Measurements from ENCODE around the gene PNPLA1. TPM values are rescaled to one million over a fixed set of nuclear protein-coding genes. Genes with fewer than 3 reads are reported as not detected.

The PNPLA1 gene
- total RNA-seq, 1 donor from 2014 or later = not detected

- ATAC-seq (ENCODE audit: low read depth) = no peak
- H3K27me3 Mint-ChIP-seq = peaks cover 21% of the 10 kb centered on the region
- ChIA-PET CTCF (no interaction called here), POLR2A (no interaction called here)
- H3K4me1 Mint-ChIP-seq = no peaks in the 10 kb centered on the region
- no peaks in the 10 kb centered on the region for H3K9me3 Mint-ChIP-seq
- no peak overlapping the region for H3K4me3 Mint-ChIP-seq
- H3K36me3 Mint-ChIP-seq (ENCODE audit: low read depth) = no peaks in the 10 kb centered on the region
- H3K27ac Mint-ChIP-seq = no peak overlapping the region
- TF ChIP-seq CTCF (IDR thresholded peaks at IDR 0.05) = no peak
- intact Hi-C loops (cut with micrococcal nuclease) = no loop called here
- DNase-seq = no peak
Measured at GRCh38 chr6:36290668-36291620, 21.1 kb downstream of the PNPLA1 start.

GRCh38 chr6:36292170-36292569 is 22.3 kb downstream of the PNPLA1 start:
- no peaks in the 10 kb centered on the region for H3K4me1 Mint-ChIP-seq
- DNase-seq (no peak), ATAC-seq (ENCODE audit: low read depth) (no peak)
- no peaks in the 10 kb centered on the region for H3K9me3 Mint-ChIP-seq
- TF ChIP-seq CTCF (IDR thresholded peaks at IDR 0.05) = no peak
- no peak overlapping the region for H3K4me3 Mint-ChIP-seq
- POLR2A ChIA-PET = no interaction called here
- intact Hi-C loops (cut with micrococcal nuclease) = no loop called here
- peaks cover 15% of the 10 kb centered on the region for H3K27me3 Mint-ChIP-seq
- H3K27ac Mint-ChIP-seq = no peak overlapping the region
- no peaks in the 10 kb centered on the region for H3K36me3 Mint-ChIP-seq (ENCODE audit: low read depth)
- CTCF ChIA-PET = no interaction called here

- POLR2A ChIA-PET = no interaction called here
- Mint-ChIP-seq H3K36me3 (ENCODE audit: low read depth) (no peaks in the 10 kb centered on the region), H3K27ac (no peak overlapping the region), H3K4me1 (no peaks in the 10 kb centered on the region), H3K27me3 (peaks cover 14% of the 10 kb centered on the region), H3K4me3 (no peak overlapping the region), H3K9me3 (no peaks in the 10 kb centered on the region)
- DNase-seq (no peak), ATAC-seq (ENCODE audit: low read depth) (no peak)
- TF ChIP-seq CTCF (IDR thresholded peaks at IDR 0.05) = no peak
- CTCF ChIA-PET = interaction anchor here (0.7 kb wide), 1 partner anchor 9 kb away, joined by 3 read pairs; no protein-coding TSS in a partner anchor
- intact Hi-C loops (cut with micrococcal nuclease) = no loop called here
Measured at GRCh38 chr6:36296240-36296639, 26.4 kb downstream of the PNPLA1 start.

GRCh38 chr6:36297051-36297450 is 27.2 kb downstream of the PNPLA1 start:
- TF ChIP-seq CTCF (IDR thresholded peaks at IDR 0.05) = no peak
- intact Hi-C loops (cut with micrococcal nuclease) = no loop called here
- H3K4me1 Mint-ChIP-seq = no peaks in the 10 kb centered on the region
- ChIA-PET POLR2A (no interaction called here), CTCF (no interaction called here)
- peaks cover 17% of the 10 kb centered on the region for H3K27me3 Mint-ChIP-seq
- ATAC-seq (ENCODE audit: low read depth) = no peak
- DNase-seq = no peak
- H3K9me3 Mint-ChIP-seq = no peaks in the 10 kb centered on the region
- no peak overlapping the region for H3K27ac Mint-ChIP-seq
- H3K36me3 Mint-ChIP-seq (ENCODE audit: low read depth) = no peaks in the 10 kb centered on the region
- no peak overlapping the region for H3K4me3 Mint-ChIP-seq

- Mint-ChIP-seq H3K9me3 (no peaks in the 10 kb centered on the region), H3K27me3 (peaks cover 21% of the 10 kb centered on the region), H3K36me3 (ENCODE audit: low read depth) (no peaks in the 10 kb centered on the region), H3K27ac (no peak overlapping the region), H3K4me3 (no peak overlapping the region), H3K4me1 (peaks cover 1% of the 10 kb centered on the region)
- intact Hi-C loops (cut with micrococcal nuclease) = no loop called here
- ChIA-PET CTCF (no interaction called here), POLR2A (no interaction called here)
- no peak for TF ChIP-seq CTCF (IDR thresholded peaks at IDR 0.05)
- ATAC-seq (ENCODE audit: low read depth) (no peak), DNase-seq (no peak)
Measured at GRCh38 chr6:36297511-36297910, 27.7 kb downstream of the PNPLA1 start.
